Measurements from ENCODE around the gene DNAJC11.

DNA sequence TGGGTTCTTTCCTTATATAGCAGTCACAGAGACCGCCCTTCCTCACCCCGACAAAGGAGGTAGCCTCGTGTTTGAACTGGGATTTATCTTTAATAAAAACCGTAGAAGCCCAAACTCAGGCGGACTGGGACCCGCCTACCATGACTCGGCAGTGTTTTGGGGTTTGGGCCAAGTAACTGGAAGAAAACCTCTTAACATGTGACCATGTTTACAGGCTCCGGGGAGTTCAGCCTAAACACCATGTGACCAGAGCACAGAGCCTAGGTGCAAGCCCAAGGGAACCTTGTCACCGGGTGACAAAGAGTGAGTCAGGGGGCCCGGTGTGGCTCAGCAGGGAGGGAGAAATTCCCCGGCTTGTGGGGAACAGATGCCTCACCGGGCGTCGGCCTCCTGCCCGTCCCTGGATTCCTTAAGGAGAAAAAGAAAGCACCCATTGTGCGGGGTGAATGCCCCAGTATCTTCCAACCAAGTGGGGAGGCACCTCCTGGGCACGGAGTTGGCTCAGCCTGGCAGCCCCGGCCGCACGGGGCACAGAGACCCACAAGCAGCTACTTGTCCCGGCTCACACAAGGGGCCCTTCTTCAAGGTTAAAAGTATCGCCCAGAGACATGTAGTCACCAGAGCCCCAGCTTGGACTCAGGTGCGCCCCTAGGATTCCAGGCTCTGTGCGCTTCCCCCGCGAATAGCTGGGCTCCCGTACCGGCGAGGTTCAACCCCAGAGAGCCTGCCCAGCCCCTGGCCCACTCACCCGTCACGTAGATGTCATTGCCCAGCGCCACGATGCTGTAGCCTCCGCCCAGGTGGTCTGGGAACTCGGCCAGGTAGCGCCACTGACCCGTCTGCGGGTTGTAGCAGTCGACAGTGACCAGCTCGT is 100.3 kb downstream of the DNAJC11 start:
- TF ChIP-seq POLR2AphosphoS5 (IDR thresholded peaks at IDR 0.05), result peak; percentile 66 to 92 (median 76)
- TF ChIP-seq, protein P1, sequence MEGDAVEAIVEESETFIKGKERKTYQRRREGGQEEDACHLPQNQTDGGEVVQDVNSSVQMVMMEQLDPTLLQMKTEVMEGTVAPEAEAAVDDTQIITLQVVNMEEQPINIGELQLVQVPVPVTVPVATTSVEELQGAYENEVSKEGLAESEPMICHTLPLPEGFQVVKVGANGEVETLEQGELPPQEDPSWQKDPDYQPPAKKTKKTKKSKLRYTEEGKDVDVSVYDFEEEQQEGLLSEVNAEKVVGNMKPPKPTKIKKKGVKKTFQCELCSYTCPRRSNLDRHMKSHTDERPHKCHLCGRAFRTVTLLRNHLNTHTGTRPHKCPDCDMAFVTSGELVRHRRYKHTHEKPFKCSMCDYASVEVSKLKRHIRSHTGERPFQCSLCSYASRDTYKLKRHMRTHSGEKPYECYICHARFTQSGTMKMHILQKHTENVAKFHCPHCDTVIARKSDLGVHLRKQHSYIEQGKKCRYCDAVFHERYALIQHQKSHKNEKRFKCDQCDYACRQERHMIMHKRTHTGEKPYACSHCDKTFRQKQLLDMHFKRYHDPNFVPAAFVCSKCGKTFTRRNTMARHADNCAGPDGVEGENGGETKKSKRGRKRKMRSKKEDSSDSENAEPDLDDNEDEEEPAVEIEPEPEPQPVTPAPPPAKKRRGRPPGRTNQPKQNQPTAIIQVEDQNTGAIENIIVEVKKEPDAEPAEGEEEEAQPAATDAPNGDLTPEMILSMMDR (IDR thresholded peaks at IDR 0.05), result no peak
- TF ChIP-seq POLR2A (IDR thresholded peaks at IDR 0.05), result peak; percentile 35 to 56
- peak in 1 of 4 donors; percentile 64 for TF ChIP-seq EP300 (IDR thresholded peaks at IDR 0.05)
